ENCODE measurements around the gene TBC1D2B. TPM values are rescaled to one million over a fixed set of nuclear protein-coding genes. Genes with fewer than 3 reads are reported as not detected.

TBC1D2B gene
- total RNA-seq, 2 experiments from 2014 or later, result 39.4 to 44.1 TPM

DNA sequence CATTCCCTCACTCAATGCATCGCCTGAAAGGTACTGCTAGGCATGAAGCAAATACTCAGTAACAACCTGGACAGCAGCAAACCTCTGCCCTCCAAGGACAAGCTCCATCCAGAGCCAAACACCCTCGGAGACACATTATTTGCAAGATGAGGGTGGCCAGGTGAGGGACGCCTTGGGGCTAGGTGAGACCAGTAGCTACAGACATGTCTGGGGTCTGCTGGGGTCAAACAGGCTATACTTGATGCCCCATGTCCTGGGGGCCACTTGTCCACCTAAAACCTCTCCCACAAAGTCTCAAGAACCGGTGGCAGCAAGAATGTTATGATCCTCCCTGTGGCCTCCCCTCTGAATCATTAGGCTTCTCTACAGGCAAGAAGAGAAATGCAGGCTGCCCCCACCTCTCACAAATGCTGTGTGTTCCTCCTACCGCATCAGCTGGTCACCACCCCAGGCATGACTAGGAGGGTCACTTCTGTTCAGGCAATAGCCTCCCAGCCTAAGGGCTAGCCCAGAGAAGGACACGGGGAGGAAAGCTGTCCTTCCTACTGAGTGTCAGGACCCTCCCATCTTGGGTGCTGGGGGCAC lies 54.3 kb downstream of the TBC1D2B start:
- Mint-ChIP-seq H3K27ac (no peak overlapping the region), H3K4me1 (peaks cover 8% of the 10 kb centered on the region), H3K36me3 (peaks cover 26% of the 10 kb centered on the region), H3K9me3 (no peaks in the 10 kb centered on the region), H3K4me3 (no peak overlapping the region), H3K27me3 (no peaks in the 10 kb centered on the region)
- no peak for DNase-seq

- Mint-ChIP-seq H3K36me3 (peaks cover 31% of the 10 kb centered on the region), H3K9me3 (no peaks in the 10 kb centered on the region), H3K4me3 (no peak overlapping the region), H3K4me1 (peaks cover 8% of the 10 kb centered on the region), H3K27ac (no peak overlapping the region), H3K27me3 (no peaks in the 10 kb centered on the region)
- DNase-seq, result no peak
These were observed 55.8 kb downstream of the TBC1D2B start for GRCh38 chr15:78021761-78022160.

DNA sequence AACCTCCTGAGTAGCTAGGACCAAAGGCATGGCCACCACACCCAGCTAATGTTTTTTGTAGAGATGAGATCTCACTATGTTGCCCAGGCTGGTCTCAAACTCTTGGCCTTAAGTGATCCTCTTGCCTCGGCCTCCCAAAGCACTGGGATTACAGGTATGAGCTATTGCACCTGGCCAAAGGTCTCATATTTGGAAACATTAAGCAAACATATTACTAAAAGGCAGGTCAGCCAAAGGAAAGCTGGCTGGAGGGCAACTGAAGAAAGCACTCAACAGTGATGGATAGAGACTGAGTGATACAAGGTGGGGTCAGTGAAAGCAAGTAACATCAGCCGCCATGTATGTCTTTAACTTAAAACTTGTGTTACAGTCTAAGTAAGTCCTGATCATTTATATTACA lies 57.5 kb downstream of the TBC1D2B start:
- Mint-ChIP-seq H3K27ac (no peak overlapping the region), H3K36me3 (peaks cover 28% of the 10 kb centered on the region), H3K4me3 (no peak overlapping the region), H3K4me1 (peaks cover 8% of the 10 kb centered on the region), H3K9me3 (no peaks in the 10 kb centered on the region), H3K27me3 (no peaks in the 10 kb centered on the region)
- no peak for DNase-seq

DNA sequence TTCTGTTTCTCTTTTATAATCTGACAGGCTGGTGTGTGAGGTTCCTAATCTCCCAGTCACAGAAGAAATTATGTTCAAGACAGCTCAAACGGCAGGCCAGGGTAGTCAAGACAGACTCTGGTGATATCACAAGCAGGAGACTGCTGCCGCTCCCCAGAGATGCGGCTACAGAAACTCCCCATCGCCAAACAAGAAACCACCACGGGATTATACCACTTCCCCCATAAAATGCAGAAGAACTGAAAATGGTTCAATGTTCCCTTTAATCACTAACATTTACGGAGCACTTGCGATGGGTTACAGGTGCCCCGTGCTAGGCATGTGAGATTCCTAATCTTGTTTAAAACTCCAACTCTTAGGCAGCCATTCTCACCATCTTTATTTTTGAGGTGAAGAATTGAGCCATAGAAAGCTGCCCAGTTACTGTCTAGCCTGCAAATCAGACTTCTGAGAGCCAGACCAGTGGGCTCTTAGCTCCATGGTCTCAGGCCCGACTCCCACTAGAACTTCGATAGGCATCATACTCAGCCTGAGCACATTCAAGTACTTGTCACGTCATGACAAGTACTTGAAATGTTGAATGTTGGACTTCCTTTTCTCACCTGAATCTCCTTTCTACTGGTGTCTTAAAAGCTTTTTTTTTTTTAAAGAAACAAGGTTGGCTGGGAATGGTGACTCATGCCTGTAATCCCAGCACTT lies 58.4 kb downstream of the TBC1D2B start:
- peak overlapping the region; percentile 21 for H3K27ac Mint-ChIP-seq
- no peak for DNase-seq
- H3K36me3 Mint-ChIP-seq, result peaks cover 28% of the 10 kb centered on the region
- H3K9me3 Mint-ChIP-seq, result no peaks in the 10 kb centered on the region
- no peak overlapping the region for H3K4me3 Mint-ChIP-seq
- no peaks in the 10 kb centered on the region for H3K27me3 Mint-ChIP-seq
- peaks cover 8% of the 10 kb centered on the region for H3K4me1 Mint-ChIP-seq

- Mint-ChIP-seq H3K9me3 (no peaks in the 10 kb centered on the region), H3K4me3 (no peak overlapping the region), H3K4me1 (peaks cover 8% of the 10 kb centered on the region), H3K27me3 (no peaks in the 10 kb centered on the region), H3K27ac (no peak overlapping the region), H3K36me3 (peaks cover 25% of the 10 kb centered on the region)
- DNase-seq, result no peak
These were observed 59.1 kb downstream of the TBC1D2B start for GRCh38 chr15:78018445-78018844.

- Mint-ChIP-seq H3K36me3 (peaks cover 25% of the 10 kb centered on the region), H3K4me3 (no peak overlapping the region), H3K9me3 (no peaks in the 10 kb centered on the region), H3K27ac (no peak overlapping the region), H3K4me1 (peaks cover 11% of the 10 kb centered on the region), H3K27me3 (no peaks in the 10 kb centered on the region)
- no peak for DNase-seq
These were observed 60.7 kb downstream of the TBC1D2B start for GRCh38 chr15:78016860-78017259.

DNA sequence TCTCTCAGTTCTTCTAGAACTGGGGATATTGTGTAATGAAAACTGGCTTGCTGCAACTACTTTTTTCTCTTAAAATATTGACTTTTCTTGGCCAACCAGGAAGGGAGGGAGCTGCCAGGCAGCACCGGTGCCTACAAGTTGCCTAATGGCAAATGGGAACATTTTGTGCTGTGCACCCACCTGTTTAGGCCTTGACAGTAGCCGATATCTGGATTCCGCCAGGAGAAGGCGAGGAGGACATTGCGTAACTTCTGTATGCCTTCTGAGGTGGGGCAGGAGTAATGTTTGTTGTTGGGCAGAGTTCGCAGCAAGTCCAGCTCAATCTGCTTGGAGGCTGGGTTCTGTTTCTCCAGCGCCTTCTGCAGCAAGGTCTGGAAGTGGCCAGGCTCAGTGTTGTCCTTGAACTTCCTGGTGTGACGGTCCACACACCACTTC lies 64.9 kb downstream of the TBC1D2B start:
- Mint-ChIP-seq H3K36me3 (peaks cover 8% of the 10 kb centered on the region), H3K27ac (no peak overlapping the region)

DNA sequence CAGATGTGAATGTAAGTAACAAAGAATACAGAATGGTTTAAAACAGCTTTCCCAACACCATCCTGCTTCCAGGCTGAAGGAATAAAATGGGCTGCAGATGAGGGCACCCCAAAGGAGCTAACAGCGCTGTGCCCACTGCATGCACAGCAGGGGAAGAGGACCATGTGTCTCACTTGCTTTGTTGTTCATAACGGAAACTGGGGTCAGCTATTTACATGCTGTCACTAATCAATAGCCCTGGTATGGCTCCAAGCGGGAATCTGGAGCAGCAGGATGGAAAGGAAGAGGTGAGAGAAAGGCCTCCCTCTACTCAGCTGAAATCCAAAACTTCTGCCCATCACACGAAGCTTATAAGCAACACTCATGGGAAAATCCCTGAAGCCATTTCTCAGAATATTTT lies 67.4 kb downstream of the TBC1D2B start:
- no peak overlapping the region for H3K4me3 Mint-ChIP-seq
- DNase-seq, result no peak
- no peaks in the 10 kb centered on the region for H3K9me3 Mint-ChIP-seq
- peaks cover 11% of the 10 kb centered on the region for H3K36me3 Mint-ChIP-seq
- no peak overlapping the region for H3K27ac Mint-ChIP-seq
- peaks cover 7% of the 10 kb centered on the region for H3K4me1 Mint-ChIP-seq
- H3K27me3 Mint-ChIP-seq, result no peaks in the 10 kb centered on the region

More for the DNA sequence above, 64.9 kb downstream of the TBC1D2B start:
- DNase-seq, result no peak
- H3K4me1 Mint-ChIP-seq, result peaks cover 4% of the 10 kb centered on the region
- H3K9me3 Mint-ChIP-seq, result no peaks in the 10 kb centered on the region
- H3K4me3 Mint-ChIP-seq, result no peak overlapping the region
- no peaks in the 10 kb centered on the region for H3K27me3 Mint-ChIP-seq

- Mint-ChIP-seq H3K4me1 (peaks cover 11% of the 10 kb centered on the region), H3K4me3 (no peak overlapping the region), H3K27ac (no peak overlapping the region), H3K9me3 (no peaks in the 10 kb centered on the region), H3K27me3 (no peaks in the 10 kb centered on the region), H3K36me3 (peaks cover 9% of the 10 kb centered on the region)
- DNase-seq, result no peak
These were observed 69.3 kb downstream of the TBC1D2B start for GRCh38 chr15:78007964-78008886.

- no peak overlapping the region for H3K4me3 Mint-ChIP-seq
- no peaks in the 10 kb centered on the region for H3K9me3 Mint-ChIP-seq
- DNase-seq, result no peak
These were observed 70.1 kb downstream of the TBC1D2B start for GRCh38 chr15:78007211-78007931.

GRCh38 chr15:78006567-78007205 lies 70.8 kb downstream of the TBC1D2B start:
- Mint-ChIP-seq H3K9me3 (no peaks in the 10 kb centered on the region), H3K27ac (no peak overlapping the region), H3K4me3 (no peak overlapping the region), H3K36me3 (peaks cover 12% of the 10 kb centered on the region), H3K4me1 (peaks cover 13% of the 10 kb centered on the region), H3K27me3 (no peaks in the 10 kb centered on the region)
- DNase-seq, result no peak

More at GRCh38 chr15:78007211-78007931, 70.1 kb downstream of the TBC1D2B start:
- H3K36me3 Mint-ChIP-seq, result peaks cover 9% of the 10 kb centered on the region
- no peak overlapping the region for H3K27ac Mint-ChIP-seq
- no peaks in the 10 kb centered on the region for H3K27me3 Mint-ChIP-seq
- peaks cover 11% of the 10 kb centered on the region for H3K4me1 Mint-ChIP-seq

GRCh38 chr15:78004919-78005634 lies 72.4 kb downstream of the TBC1D2B start:
- peaks cover 19% of the 10 kb centered on the region for H3K36me3 Mint-ChIP-seq
- no peaks in the 10 kb centered on the region for H3K27me3 Mint-ChIP-seq
- no peak for DNase-seq
- H3K27ac Mint-ChIP-seq, result no peak overlapping the region
- no peak overlapping the region for H3K4me3 Mint-ChIP-seq
- H3K4me1 Mint-ChIP-seq, result peaks cover 19% of the 10 kb centered on the region
- H3K9me3 Mint-ChIP-seq, result no peaks in the 10 kb centered on the region

DNA sequence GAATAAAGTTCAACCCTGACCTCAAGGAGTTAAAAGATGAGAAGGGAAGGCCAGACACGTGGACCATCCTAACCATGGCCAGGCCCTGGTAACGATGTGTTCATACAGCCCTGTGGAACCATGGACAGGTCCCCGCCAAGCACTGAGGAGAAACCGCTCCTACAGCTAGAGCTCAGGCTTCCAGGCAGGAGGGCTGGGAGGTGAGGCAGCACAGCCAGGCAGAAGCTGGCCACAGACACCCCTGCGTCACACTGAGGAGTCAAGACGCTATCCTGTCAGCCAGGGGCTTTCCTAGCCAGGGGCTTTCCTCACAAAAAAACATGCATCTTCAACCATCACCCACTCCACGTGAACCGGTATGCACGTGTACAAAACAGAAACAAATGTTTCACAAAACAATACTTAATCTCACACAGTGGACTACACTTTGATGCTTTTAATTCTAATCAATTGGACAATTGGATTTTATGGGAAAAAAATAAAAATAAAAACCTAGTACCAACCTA lies 73.2 kb downstream of the TBC1D2B start:
- Mint-ChIP-seq H3K27me3 (no peaks in the 10 kb centered on the region), H3K9me3 (no peaks in the 10 kb centered on the region), H3K4me3 (no peak overlapping the region), H3K4me1 (peaks cover 19% of the 10 kb centered on the region), H3K27ac (peak overlapping the region; percentile 16), H3K36me3 (peaks cover 19% of the 10 kb centered on the region)
- DNase-seq, result no peak

All from activated naive CD8-positive, alpha-beta T cell treated with anti-CD3 and anti-CD28 coated beads for 36 hours (primary cell).